ENCODE results near the gene CNPY4.

DNA sequence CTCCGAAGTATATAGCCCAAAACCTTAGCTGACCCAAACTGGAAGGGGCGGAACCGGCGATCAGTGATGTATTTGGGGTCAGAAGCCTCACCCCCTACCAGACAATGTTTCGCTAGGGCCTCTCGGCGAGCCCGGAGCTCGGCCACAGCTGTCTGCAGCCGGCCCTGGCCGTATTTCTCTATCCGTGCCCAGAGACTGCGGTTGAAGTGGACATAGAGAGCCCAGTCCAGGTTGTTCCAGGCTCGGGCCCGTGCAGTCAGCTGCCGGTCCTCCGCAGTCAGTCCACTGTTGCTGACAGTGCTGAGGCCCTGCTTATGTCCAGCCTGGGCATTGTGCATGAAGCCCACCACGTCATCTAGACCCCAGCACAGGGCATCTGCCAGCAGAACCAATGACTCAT, 40.6 kb downstream of the CNPY4 start:
- no peak for TF ChIP-seq CTCF (optimal IDR thresholded peaks at IDR 0.05 in 1 of 3, IDR thresholded peaks at IDR 0.05 in 1 of 3, conservative IDR thresholded peaks at IDR 0.05 in 1 of 3; ENCODE audit: extremely low read depth in 1 of 3, insufficient read depth in 2 of 3, low read length in 3 of 3)
- no peak for TF ChIP-seq EZH2 (IDR thresholded peaks at IDR 0.05; ENCODE audit: low read length)
